IPS-18c (cell line): ENCODE data around the gene NRCAM.
"Not testable (repeated sequence)": the region's sequence is repeated elsewhere in the genome, so short reads cannot be mapped to it uniquely, and the experiment has no call there.

Experiments
- H3K4me3 ChIP-seq: 2 replicates; pipeline ENCODE4 v1.7.0; 2013; ENCODE audit warnings: low read depth, mild to moderate bottlenecking, low read length, moderate library complexity; ENCODE audit not compliant: insufficient read depth
- H3K9me3 ChIP-seq: one replicate; pipeline ENCODE4 v1.6.1; 2013; ENCODE audit warnings: mild to moderate bottlenecking, low read length, moderate library complexity; ENCODE audit not compliant: control insufficient read depth, insufficient read depth

The NRCAM gene

GRCh38 chr7:108455998-108456677, at the start of gene NRCAM:
TSS of gene NRCAM (minus strand) at chr7:108456436. CDS start at chr7:108240064, 216,372 bp downstream.
- H3K4me3 ChIP-seq, result peak within 1 kb of the TSS; percentile 77
- no peaks in the 10 kb centered on the region for H3K9me3 ChIP-seq

- H3K4me3 ChIP-seq, result not testable (repeated sequence)
Measured at GRCh38 chr7:108504576-108504975, 48.3 kb upstream of the NRCAM start.

DNA sequence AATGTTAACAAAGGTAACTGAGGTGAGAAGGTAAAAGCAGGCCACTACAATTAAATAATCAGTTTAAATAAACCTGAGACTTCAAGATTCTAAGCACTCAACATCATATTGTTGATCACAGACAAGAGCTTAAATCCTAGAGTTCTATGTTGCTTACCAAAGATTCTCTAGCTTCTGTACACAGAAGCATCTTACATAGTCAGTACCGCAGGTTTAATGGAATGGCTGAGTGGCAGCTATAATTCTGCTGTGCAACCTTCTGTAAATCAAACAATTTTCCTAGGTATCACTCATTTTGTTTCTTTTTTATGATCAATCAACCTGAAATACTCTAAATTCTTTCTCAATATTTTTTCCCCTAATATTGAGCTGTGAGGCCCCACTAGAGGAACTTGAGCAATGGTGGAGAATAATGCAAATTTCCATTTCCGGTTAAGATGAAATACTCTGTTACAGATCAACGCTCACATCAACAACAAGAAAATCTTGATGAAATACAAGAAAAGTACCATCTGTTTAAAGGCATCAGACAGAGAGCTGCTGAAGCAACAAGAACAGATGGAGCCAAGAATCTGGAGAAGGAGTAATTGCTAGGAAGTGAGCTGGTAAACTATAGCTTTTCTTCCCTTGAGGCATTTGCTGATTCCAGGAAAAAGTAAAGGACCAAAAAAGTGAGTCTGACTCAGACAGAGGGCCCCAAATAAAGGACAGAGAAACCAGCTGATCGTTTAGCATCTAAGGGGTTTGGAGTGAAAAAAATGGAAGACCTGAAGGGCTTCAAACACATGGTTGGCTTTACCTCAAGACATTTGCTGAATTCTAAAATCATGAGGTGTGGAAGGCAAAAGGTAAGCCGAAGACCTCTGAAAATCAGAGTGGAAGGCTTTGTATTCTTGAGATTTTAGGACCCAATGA, 47.1 kb upstream of the NRCAM start:
- no peaks in the 10 kb centered on the region for H3K9me3 ChIP-seq
- no peak overlapping the region for H3K4me3 ChIP-seq

More at GRCh38 chr7:108504576-108504975, 48.3 kb upstream of the NRCAM start:
- H3K9me3 ChIP-seq, result not testable (repeated sequence)

GRCh38 chr7:108499566-108499965, 43.3 kb upstream of the NRCAM start:
- no peak overlapping the region for H3K4me3 ChIP-seq
- H3K9me3 ChIP-seq, result no peaks in the 10 kb centered on the region

- no peak overlapping the region for H3K4me3 ChIP-seq
- no peaks in the 10 kb centered on the region for H3K9me3 ChIP-seq
Measured at GRCh38 chr7:108498481-108498880, 42.2 kb upstream of the NRCAM start.

GRCh38 chr7:108497082-108497725, 41.0 kb upstream of the NRCAM start:
- H3K9me3 ChIP-seq, result no peaks in the 10 kb centered on the region
- H3K4me3 ChIP-seq, result no peak overlapping the region

GRCh38 chr7:108492742-108493141, 36.5 kb upstream of the NRCAM start:
- Histone ChIP-seq H3K4me3 (no peak overlapping the region), H3K9me3 (no peaks in the 10 kb centered on the region)

DNA sequence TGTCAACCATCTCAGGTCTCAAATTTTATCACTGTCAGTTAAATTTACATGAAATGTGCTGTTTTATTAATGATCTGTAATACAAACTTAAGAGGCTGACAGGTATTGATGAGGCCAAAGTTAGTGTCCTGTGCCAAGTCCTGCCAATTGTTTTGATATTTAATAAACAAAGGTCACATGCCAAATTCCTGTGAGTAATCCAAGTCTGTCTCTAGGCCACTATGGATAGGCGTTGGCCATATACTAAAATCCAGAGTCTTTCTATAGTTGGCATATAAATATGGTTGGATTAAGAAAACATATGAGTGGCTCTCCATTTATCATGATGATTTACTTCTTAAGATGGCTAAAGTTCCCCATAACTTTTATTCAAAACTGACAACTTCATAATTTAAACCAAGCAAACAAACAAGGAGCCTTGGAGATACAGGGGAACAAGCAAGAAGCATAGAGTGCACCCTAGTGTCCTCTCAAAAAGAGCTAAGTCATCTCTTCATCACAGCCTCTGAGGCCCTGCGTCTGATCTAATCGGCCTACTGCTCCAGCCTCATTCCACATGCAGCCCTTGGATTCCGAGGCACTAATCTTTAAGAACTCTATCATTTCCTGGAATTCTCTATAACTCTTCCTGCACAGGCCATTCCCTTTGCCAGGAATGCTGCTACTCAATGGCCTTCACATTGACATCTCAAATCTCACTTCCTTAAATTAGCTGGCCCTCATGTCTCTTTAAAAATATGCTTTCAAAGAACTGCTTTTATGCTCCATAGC, 32.7 kb upstream of the NRCAM start:
- no peaks in the 10 kb centered on the region for H3K9me3 ChIP-seq
- no peak overlapping the region for H3K4me3 ChIP-seq

DNA sequence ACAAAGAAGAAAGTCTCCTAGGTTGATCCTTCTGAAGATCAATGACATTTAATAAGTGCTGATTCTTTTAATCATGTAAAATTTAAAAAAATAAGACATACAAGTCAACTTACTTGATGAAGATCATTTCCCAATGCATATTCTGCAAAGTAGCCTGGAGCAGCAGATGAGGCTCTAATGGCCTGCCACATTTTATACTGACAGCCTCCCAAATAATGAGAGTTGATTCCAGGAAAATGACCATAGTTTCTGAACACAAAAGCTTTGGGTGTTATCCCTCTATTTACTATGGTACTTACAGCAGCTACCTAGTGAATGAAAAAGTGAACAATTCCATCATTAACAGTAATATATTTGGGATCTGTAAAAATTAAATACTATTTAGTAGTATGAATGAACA, 31.4 kb upstream of the NRCAM start:
- H3K9me3 ChIP-seq, result no peaks in the 10 kb centered on the region
- H3K4me3 ChIP-seq, result no peak overlapping the region

DNA sequence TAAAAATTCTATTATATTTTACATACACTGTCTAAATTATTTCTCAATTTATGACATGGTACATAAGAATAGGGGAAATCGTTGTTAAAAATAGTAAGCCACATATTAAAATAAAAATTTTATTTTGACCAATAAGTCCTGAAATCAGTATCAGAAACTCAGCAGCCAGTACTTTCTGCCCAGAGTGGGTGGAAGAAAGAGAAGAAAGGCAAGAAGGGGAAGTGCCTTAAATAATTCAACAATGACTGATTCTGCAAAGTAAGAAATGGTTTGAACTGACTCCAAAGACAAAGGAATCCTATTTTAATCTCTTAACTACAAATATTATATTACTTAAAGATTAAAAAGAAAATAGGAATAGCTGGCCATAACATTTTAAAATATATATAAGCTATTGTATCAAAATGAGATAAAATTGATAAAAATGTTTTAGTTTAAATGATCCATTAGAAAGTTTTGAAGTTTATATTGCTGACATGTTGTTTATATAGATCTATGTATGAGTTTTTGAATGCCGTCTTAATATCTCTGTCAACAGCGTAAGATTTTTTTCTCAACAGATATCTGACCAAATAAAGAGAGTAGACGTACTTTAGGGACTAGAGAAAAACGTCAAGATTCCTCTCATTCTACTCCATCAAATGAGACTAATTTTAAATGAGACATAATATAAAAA, 30.2 kb upstream of the NRCAM start:
- Histone ChIP-seq H3K4me3 (no peak overlapping the region), H3K9me3 (no peaks in the 10 kb centered on the region)

DNA sequence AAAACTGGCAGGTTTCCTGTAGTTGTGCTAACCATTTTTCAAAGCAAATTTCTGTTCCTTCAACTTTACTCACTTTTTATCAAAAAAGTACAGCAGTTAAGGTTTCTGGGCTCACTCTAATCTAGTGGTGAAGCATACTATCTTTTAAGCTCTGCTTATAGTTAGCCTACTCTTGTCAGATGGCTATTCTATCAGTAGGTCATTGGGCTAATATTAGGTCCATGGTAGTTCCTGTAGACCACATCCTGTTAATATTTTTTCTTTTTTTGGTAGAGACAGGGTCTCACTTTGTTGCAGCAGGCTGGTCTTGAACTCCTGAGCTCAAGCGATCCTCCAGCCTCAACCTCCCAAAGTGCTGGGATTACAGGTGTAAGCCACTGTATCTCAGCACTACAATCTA, 27.9 kb upstream of the NRCAM start:
- H3K9me3 ChIP-seq, result no peaks in the 10 kb centered on the region
- H3K4me3 ChIP-seq, result no peak overlapping the region

DNA sequence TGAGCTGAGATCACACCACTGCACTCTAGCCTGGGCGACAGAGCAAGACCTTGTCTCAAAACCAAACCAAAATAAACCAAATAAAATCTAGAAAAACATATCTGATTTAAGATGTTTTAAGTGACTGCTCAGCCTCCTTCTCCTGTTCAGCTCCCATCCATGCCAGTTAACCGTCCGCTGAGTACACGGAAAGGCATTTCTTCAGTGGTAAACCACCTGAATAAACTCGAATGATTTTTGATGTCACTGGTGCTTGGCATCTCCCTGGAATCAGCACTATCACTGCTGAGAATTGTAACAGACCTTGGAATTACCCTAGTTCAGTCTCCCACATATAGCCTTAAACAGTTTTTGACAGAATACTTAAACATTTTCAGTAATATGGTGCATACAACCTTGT, 24.1 kb upstream of the NRCAM start:
- Histone ChIP-seq H3K4me3 (no peak overlapping the region), H3K9me3 (no peaks in the 10 kb centered on the region)

GRCh38 chr7:108479751-108480150, 23.5 kb upstream of the NRCAM start:
- no peak overlapping the region for H3K4me3 ChIP-seq
- no peaks in the 10 kb centered on the region for H3K9me3 ChIP-seq

DNA sequence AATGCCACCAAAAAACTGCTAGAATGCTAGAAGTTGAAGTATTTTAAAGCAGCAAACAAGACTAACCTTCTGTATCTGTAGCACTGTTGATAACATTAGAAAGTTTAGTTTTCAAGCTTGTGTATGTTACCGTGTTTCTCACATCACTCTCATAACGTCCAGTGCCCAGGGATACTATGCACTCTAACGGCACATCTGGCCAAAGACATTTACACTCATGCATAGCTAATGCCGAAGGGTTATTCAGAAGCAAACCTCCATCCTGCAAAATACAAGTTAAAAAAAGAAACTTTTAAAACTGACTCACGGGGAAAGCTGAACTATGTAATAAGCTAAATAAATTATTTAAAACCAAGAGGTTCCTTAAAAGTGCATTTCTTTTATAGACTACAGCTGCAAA, 22.9 kb upstream of the NRCAM start:
- Histone ChIP-seq H3K4me3 (no peak overlapping the region), H3K9me3 (no peaks in the 10 kb centered on the region)

DNA sequence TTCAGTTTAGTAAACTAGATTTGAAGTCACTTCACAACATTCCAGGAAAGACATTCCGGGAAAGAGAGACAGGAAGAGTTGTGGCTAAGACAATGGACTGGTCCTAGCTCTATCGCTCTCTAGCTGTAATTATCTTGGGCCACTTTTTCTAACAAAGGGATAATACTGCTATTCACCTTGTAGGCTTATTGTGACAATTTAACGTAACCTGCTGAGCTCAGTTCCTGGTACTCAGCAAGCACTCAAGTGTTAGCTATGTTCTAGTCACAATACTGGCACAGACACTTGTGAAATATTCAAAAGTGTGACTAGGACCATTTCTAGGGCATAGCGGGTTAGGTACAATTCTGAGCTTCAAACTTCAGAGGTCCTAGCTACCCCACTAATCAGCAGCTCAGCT, 12.0 kb upstream of the NRCAM start:
- Histone ChIP-seq H3K9me3 (no peaks in the 10 kb centered on the region), H3K4me3 (no peak overlapping the region)

GRCh38 chr7:108467391-108467790, 11.2 kb upstream of the NRCAM start:
- no peak overlapping the region for H3K4me3 ChIP-seq
- H3K9me3 ChIP-seq, result no peaks in the 10 kb centered on the region

- H3K4me3 ChIP-seq, H3K9me3 ChIP-seq: not testable (repeated sequence)
Measured at GRCh38 chr7:108466322-108466721, 10.1 kb upstream of the NRCAM start.
